ENCODE results near the gene VTA1.

GRCh38 chr6:142218446-142218845 is 71.4 kb downstream of the VTA1 start:
- TF ChIP-seq CTCF (IDR thresholded peaks at IDR 0.05) (no peak), POLR2A (IDR thresholded peaks at IDR 0.05; ENCODE audit: low read depth) (no peak), EP300 (IDR thresholded peaks at IDR 0.05) (no peak)

Data from esophagus muscularis mucosa (tissue), 4 donors.